CD14-positive monocyte (primary cell): ENCODE results near the gene H6PD. TPM values are rescaled to one million over a fixed set of nuclear protein-coding genes. Genes with fewer than 3 reads are reported as not detected.

Experiments
- DNase-seq, 3 donors: peaks; one replicate each; pipeline ENCODE4 v3.0.0-alpha.2; 2011 to 2022
- H2AFZ ChIP-seq: 2 replicates; pipeline ENCODE4 v1.6.0; 2012; ENCODE audit warnings: mild to moderate bottlenecking, low read depth, low read length, inconsistent platforms; ENCODE audit not compliant: insufficient read depth, poor library complexity, severe bottlenecking
- H3K27ac ChIP-seq, 2 donors: 1 replicate in 1 of 2; 2 replicates in 1 of 2; pipeline ENCODE4 v1.5.1; 2012 to 2013; ENCODE audit warnings: low read length in 2 of 2, control low read depth in 1 of 2, inconsistent platforms in 1 of 2, low read depth in 1 of 2, mild to moderate bottlenecking in 1 of 2
- H3K27me3 ChIP-seq, 2 donors: one replicate each; pipeline versions ENCODE4 v1.6.0 to v1.6.1; 2011 to 2013; ENCODE audit warnings: low read length in 2 of 2; ENCODE audit not compliant: control insufficient read depth in 2 of 2, insufficient read depth in 2 of 2
- H3K36me3 ChIP-seq, 2 donors: replicated peaks in 1 of 2; 1 replicate in 1 of 2; 2 replicates in 1 of 2; pipeline versions ENCODE4 v1.5.1 to v1.6.1; 2012 to 2013; ENCODE audit warnings: low read length in 2 of 2, control low read depth in 1 of 2, inconsistent platforms in 1 of 2, mild to moderate bottlenecking in 1 of 2; ENCODE audit not compliant: insufficient read depth in 2 of 2, control insufficient read depth in 1 of 2
- H3K4me1 ChIP-seq, 2 donors: 1 replicate in 1 of 2; 2 replicates in 1 of 2; pipeline versions ENCODE4 v1.5.1 to v1.6.1; 2012 to 2013; ENCODE audit warnings: low read length in 2 of 2, control low read depth in 1 of 2, inconsistent platforms in 1 of 2, mild to moderate bottlenecking in 1 of 2, moderate library complexity in 1 of 2; ENCODE audit not compliant: insufficient read depth in 2 of 2, control insufficient read depth in 1 of 2
- H3K4me2 ChIP-seq: replicated peaks from 2 replicates; pipeline ENCODE3; 2012; ENCODE audit warnings: low read length, moderate library complexity, mild to moderate bottlenecking; ENCODE audit not compliant: poor library complexity, severe bottlenecking; ENCODE audit errors: extremely low read depth
- H3K4me3 ChIP-seq, 3 experiments: fragments of 200-600 bp in 1 of 3; sonication (generic) in 1 of 3; replicated peaks in 1 of 3; 1 replicate in 2 of 3; 2 replicates in 1 of 3; pipeline ENCODE4 v1.5.1; 2011 to 2013; ENCODE audit warnings: low read length in 3 of 3, mild to moderate bottlenecking in 3 of 3, control low read depth in 2 of 3, low read depth in 2 of 3, inconsistent platforms in 1 of 3, moderate library complexity in 1 of 3
- H3K79me2 ChIP-seq: 2 replicates; pipeline ENCODE4 v1.6.0; 2012; ENCODE audit warnings: mild to moderate bottlenecking, control low read depth, inconsistent platforms, low read length, moderate library complexity; ENCODE audit not compliant: insufficient read depth
- H3K9ac ChIP-seq: 2 replicates; pipeline ENCODE4 v1.6.0; 2017; ENCODE audit warnings: low read length, mild to moderate bottlenecking; ENCODE audit not compliant: insufficient read depth, poor library complexity, severe bottlenecking
- H3K9me3 ChIP-seq, 2 donors: replicated peaks in 1 of 2; 1 replicate in 1 of 2; 2 replicates in 1 of 2; pipeline versions ENCODE4 v1.5.1 to v1.6.1; 2012 to 2013; ENCODE audit warnings: low read length in 2 of 2, control low read depth in 1 of 2; ENCODE audit not compliant: control insufficient read depth in 1 of 2, insufficient read depth in 1 of 2
- H4K20me1 ChIP-seq: 2 replicates; pipeline ENCODE4 v1.6.0; 2012; ENCODE audit warnings: mild to moderate bottlenecking, low read length, control low read depth, moderate library complexity; ENCODE audit not compliant: insufficient read depth
- H3K27ac Mint-ChIP-seq, 7 donors: one replicate each; pipeline ENCODE4 v1.8.0; 2020; ENCODE audit warnings: mild to moderate bottlenecking in 7 of 7, mixed read lengths in 7 of 7, moderate library complexity in 6 of 7, inconsistent platforms in 2 of 7
- H3K27me3 Mint-ChIP-seq, 3 donors: one replicate each; pipeline ENCODE4 v1.8.0; 2021 to 2022; ENCODE audit warnings: low read depth in 3 of 3, mild to moderate bottlenecking in 3 of 3, mixed read lengths in 3 of 3, moderate library complexity in 3 of 3, inconsistent platforms in 1 of 3
- H3K36me3 Mint-ChIP-seq, 2 donors: one replicate each; pipeline ENCODE4 v1.8.0; 2020; ENCODE audit warnings: mixed read lengths in 2 of 2, inconsistent platforms in 1 of 2, mild to moderate bottlenecking in 1 of 2
- H3K4me1 Mint-ChIP-seq: one replicate; pipeline ENCODE4 v1.8.0; 2020; ENCODE audit warnings: mild to moderate bottlenecking, mixed read lengths
- H3K4me3 Mint-ChIP-seq, 2 donors: one replicate each; pipeline ENCODE4 v1.8.0; 2020; ENCODE audit warnings: mild to moderate bottlenecking in 2 of 2, mixed read lengths in 2 of 2, moderate library complexity in 1 of 2
- H3K9me3 Mint-ChIP-seq, 7 donors: one replicate each; pipeline ENCODE4 v1.8.0; 2020 to 2022; ENCODE audit warnings: mixed read lengths in 7 of 7, mild to moderate bottlenecking in 6 of 7, moderate library complexity in 6 of 7, inconsistent platforms in 2 of 7
- WGBS: methylation state at CpG from one replicate; pipeline ENCODE4 v1.1.5; 2013; ENCODE audit warnings: missing lambda C conversion rate; ENCODE audit not compliant: insufficient coverage; 5-methylcytosine and 5-hydroxymethylcytosine counted together
- intact Hi-C, 2 donors: fragments of 100-400 bp; cut with micrococcal nuclease; formaldehyde crosslinking; loops; one replicate each; pipeline versions ENCODE4 v1.15.0 to v1.15.1; 2023
- polyA plus RNA-seq, 3 donors: library from polyadenylated mRNA; depleted of rRNA in 1 of 3; unstranded in 2 of 3; stranded (reverse) in 1 of 3; fragments of 300-500 nt in 2 of 3; fragments of >200 nt in 1 of 3; fragmentation: Illumina TruSeq in 2 of 3; gene quantifications; 1 replicate in 2 of 3; 2 replicates in 1 of 3; pipeline ENCODE4 v1.2.3, GENCODE V29; 2012 to 2021
- TF ChIP-seq, protein P1 (sequence below): fragments of 200-600 bp; IDR thresholded peaks from one replicate; pipeline ENCODE4 v1.8.0; 2022; ENCODE audit warnings: antibody characterized with exemption, mild to moderate bottlenecking

The H6PD gene
- polyA plus RNA-seq, 3 donors = 8.6 to 15.9 (median 11.4) TPM

DNA sequence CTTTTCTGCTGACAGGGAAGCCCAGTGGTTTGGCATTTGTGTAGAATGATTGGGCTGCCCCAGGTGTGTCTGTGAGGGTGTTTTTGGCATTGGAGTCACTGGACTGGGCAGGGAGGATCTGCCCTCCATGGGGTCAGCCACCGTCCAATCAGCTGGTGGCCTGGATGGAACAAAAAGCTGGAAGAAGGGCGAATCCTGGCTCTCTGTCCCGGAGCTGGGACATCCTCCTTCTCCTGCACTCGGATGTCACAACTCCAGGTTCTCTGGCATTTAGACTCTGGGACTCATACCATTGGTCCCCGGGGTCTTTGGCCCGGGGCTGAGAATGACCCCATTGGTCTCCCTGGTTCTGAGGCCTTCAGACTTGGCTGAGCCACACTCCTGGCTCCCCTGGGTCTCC lies 69.3 kb downstream of the H6PD start:
- Histone ChIP-seq H4K20me1 (no peaks in the 10 kb centered on the region), H3K4me2 (no peak overlapping the region), H3K4me1 (peaks cover 10 to 11% of the 10 kb centered on the region in 2 donors), H3K36me3 (no peaks in the 10 kb centered on the region), H3K9ac (no peak overlapping the region), H3K4me3 (no peak overlapping the region), H3K27ac (no peak overlapping the region), H3K27me3 (no peaks in the 10 kb centered on the region), H2AFZ (no peak overlapping the region), H3K9me3 (no peaks in the 10 kb centered on the region), H3K79me2 (no peaks in the 10 kb centered on the region)
- Mint-ChIP-seq H3K36me3 (no peaks in the 10 kb centered on the region), H3K27ac (peak overlapping the region in 1 of 7 donors; percentile 4), H3K9me3 (no peaks in the 10 kb centered on the region), H3K4me3 (no peak overlapping the region), H3K4me1 (peaks cover 13% of the 10 kb centered on the region), H3K27me3 (peaks cover 2 to 7% (median 4%) of the 10 kb centered on the region in 3 donors)
- 95% methylated on average over 3 of the region's 6 CpGs for WGBS
- TF ChIP-seq, protein P1, sequence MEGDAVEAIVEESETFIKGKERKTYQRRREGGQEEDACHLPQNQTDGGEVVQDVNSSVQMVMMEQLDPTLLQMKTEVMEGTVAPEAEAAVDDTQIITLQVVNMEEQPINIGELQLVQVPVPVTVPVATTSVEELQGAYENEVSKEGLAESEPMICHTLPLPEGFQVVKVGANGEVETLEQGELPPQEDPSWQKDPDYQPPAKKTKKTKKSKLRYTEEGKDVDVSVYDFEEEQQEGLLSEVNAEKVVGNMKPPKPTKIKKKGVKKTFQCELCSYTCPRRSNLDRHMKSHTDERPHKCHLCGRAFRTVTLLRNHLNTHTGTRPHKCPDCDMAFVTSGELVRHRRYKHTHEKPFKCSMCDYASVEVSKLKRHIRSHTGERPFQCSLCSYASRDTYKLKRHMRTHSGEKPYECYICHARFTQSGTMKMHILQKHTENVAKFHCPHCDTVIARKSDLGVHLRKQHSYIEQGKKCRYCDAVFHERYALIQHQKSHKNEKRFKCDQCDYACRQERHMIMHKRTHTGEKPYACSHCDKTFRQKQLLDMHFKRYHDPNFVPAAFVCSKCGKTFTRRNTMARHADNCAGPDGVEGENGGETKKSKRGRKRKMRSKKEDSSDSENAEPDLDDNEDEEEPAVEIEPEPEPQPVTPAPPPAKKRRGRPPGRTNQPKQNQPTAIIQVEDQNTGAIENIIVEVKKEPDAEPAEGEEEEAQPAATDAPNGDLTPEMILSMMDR = no peak
- DNase-seq = no peak
- intact Hi-C loops = no loop called here

DNA sequence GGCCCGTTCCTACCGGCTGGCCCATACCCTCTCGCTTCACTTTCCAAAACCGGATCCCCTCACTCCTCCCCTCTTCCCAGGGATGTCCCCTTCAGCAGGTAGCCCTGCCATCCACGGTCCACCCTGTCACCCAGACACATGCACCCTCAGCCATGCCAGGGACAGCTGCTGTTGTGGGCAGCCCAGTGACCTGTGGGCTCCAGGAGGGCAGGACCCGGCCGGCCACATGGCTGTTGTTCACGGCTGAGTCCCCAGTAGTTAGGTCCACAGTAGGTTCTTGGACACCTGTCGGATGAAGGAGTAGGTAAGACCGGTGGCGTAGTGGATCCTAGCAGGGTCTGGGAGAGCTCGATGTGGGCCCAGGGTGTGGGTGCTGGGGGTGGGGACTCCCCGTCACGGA lies 70.6 kb downstream of the H6PD start:
- TF ChIP-seq, protein P1 = no peak
- no peaks in the 10 kb centered on the region for H4K20me1 ChIP-seq
- no peaks in the 10 kb centered on the region for H3K36me3 ChIP-seq
- no peak overlapping the region for H2AFZ ChIP-seq
- H3K27ac ChIP-seq = no peak overlapping the region
- Mint-ChIP-seq H3K27me3 (peaks cover 2 to 9% (median 4%) of the 10 kb centered on the region in 3 donors), H3K27ac (no peak overlapping the region), H3K4me1 (peaks cover 10% of the 10 kb centered on the region), H3K4me3 (no peak overlapping the region), H3K36me3 (no peaks in the 10 kb centered on the region), H3K9me3 (no peaks in the 10 kb centered on the region)
- intact Hi-C loops = no loop called here
- H3K9ac ChIP-seq = no peak overlapping the region
- no peak overlapping the region for H3K4me3 ChIP-seq
- WGBS = 91% methylated on average over 11 of the region's 14 CpGs
- H3K4me2 ChIP-seq = no peak overlapping the region
- no peak for DNase-seq
- no peaks in the 10 kb centered on the region for H3K79me2 ChIP-seq
- no peaks in the 10 kb centered on the region for H3K27me3 ChIP-seq
- H3K4me1 ChIP-seq = peaks cover 5 to 7% of the 10 kb centered on the region in 2 donors
- no peaks in the 10 kb centered on the region for H3K9me3 ChIP-seq
